Endothelial cell of umbilical vein (primary cell): ENCODE results near the gene SCN1B. TPM values are rescaled to one million over a fixed set of nuclear protein-coding genes. Genes with fewer than 3 reads are reported as not detected.

ENCODE experiments used
- BruUV-seq: library from RNA; stranded (reverse); fragments of 400-500 nt; replicated peaks from 2 replicates; lab custom pipeline; 2021; lab: Mats Ljungman, UMichigan
- CTCF ChIA-PET: fragments of 300-600, 350-600 bp; sonication (Branson Sonifier 250); formaldehyde crosslinking; loops from one replicate; lab custom pipeline; 2021; ENCODE audit warnings: antibody characterized with exemption, inconsistent platforms; lab: Charles Lee
- POLR2A ChIA-PET: fragments of 300-600, 350-600 bp; sonication (Branson Sonifier 250); formaldehyde crosslinking; loops from one replicate; lab custom pipeline; 2021; ENCODE audit warnings: antibody characterized with exemption, inconsistent platforms; lab: Charles Lee
- DNase-seq: peaks from one replicate; pipeline ENCODE4 v3.0.0-alpha.2; 2011; ENCODE audit warnings: low read depth, low spot score
- FAIRE-seq: peaks from 2 replicates; lab custom pipeline; 2011; peaks lifted over from hg19 to GRCh38; lab: Jason Lieb, UNC
- H2AFZ ChIP-seq: 2 replicates; pipeline ENCODE4 v1.6.0; 2012; ENCODE audit warnings: low read depth, low read length, control low read depth, inconsistent platforms
- H3K27ac ChIP-seq: 2 replicates; pipeline ENCODE4 v1.5.1; 2011; ENCODE audit warnings: low read depth, mild to moderate bottlenecking, control low read depth, low read length, moderate library complexity; ENCODE audit not compliant: insufficient read depth
- H3K27me3 ChIP-seq, 2 experiments: 2 replicates each; pipeline versions ENCODE4 v1.6.0 to v1.6.1; 2011; ENCODE audit warnings: low read length in 2 of 2, mixed read lengths in 1 of 2; ENCODE audit not compliant: control insufficient read depth in 2 of 2, insufficient read depth in 2 of 2
- H3K36me3 ChIP-seq, 2 experiments: 2 replicates in 1 of 2; 3 replicates in 1 of 2; pipeline ENCODE4 v1.5.1; 2011; ENCODE audit warnings: low read length in 2 of 2, mild to moderate bottlenecking in 1 of 2, moderate library complexity in 1 of 2; ENCODE audit not compliant: control insufficient read depth in 2 of 2, insufficient read depth in 2 of 2; ENCODE audit errors: extremely low read depth in 1 of 2
- H3K4me1 ChIP-seq: 3 replicates; pipeline ENCODE4 v1.5.1; 2011; ENCODE audit warnings: mild to moderate bottlenecking, low read length; ENCODE audit not compliant: control insufficient read depth, insufficient read depth; ENCODE audit errors: extremely low read depth
- H3K4me2 ChIP-seq: 2 replicates; pipeline ENCODE4 v1.6.1; 2011; ENCODE audit warnings: low read length, control low read depth, mixed read lengths; ENCODE audit not compliant: insufficient read depth
- H3K4me3 ChIP-seq, 3 experiments: fragments of 200-600 bp in 1 of 3; sonication (generic), shearing (Covaris generic) in 1 of 3; replicated peaks in 1 of 3; 2 replicates each; pipeline ENCODE4 v1.5.1; 2011 to 2016; ENCODE audit warnings: control low read depth in 3 of 3, low read length in 3 of 3, mild to moderate bottlenecking in 2 of 3, inconsistent platforms in 1 of 3, low read depth in 1 of 3, moderate library complexity in 1 of 3; ENCODE audit not compliant: insufficient read depth in 1 of 3
- H3K79me2 ChIP-seq: 2 replicates; pipeline ENCODE4 v1.6.0; 2012; ENCODE audit warnings: low read length, inconsistent platforms; ENCODE audit not compliant: control insufficient read depth, insufficient read depth
- H3K9ac ChIP-seq: replicated peaks from 2 replicates; pipeline ENCODE3; 2011; ENCODE audit warnings: low read length, control low read depth; ENCODE audit not compliant: insufficient read depth; ENCODE audit errors: extremely low read depth
- H3K9me1 ChIP-seq: replicated peaks from 3 replicates; pipeline ENCODE4 v1.6.0; 2011; ENCODE audit warnings: mild to moderate bottlenecking, low read length; ENCODE audit not compliant: control insufficient read depth, insufficient read depth; ENCODE audit errors: extremely low read depth
- H3K9me3 ChIP-seq: replicated peaks from 2 replicates; pipeline ENCODE4 v1.5.1; 2012; ENCODE audit warnings: low read length, inconsistent platforms; ENCODE audit not compliant: control insufficient read depth, insufficient read depth
- H4K20me1 ChIP-seq: replicated peaks from 2 replicates; pipeline ENCODE3; 2011; ENCODE audit warnings: mild to moderate bottlenecking, low read length; ENCODE audit not compliant: control insufficient read depth, insufficient read depth; ENCODE audit errors: extremely low read depth
- CTCF ChIP-seq, 2 donors: IDR thresholded peaks; 1 replicate in 1 of 2; 2 replicates in 1 of 2; pipeline ENCODE4 v1.5.1; 2011; ENCODE audit warnings: low read length in 2 of 2, mild to moderate bottlenecking in 2 of 2, moderate library complexity in 2 of 2, control low read depth in 1 of 2, inconsistent platforms in 1 of 2, low read depth in 1 of 2; ENCODE audit not compliant: insufficient read depth in 1 of 2; ENCODE audit errors: extremely low read depth in 1 of 2
- EZH2 ChIP-seq: IDR thresholded peaks from 2 replicates; pipeline ENCODE4 v1.6.1; 2012; ENCODE audit warnings: borderline replicate concordance, low read depth, mild to moderate bottlenecking, moderate library complexity, low read length, inconsistent platforms; ENCODE audit not compliant: severe bottlenecking
- FOS ChIP-seq: IDR thresholded peaks from 2 replicates; pipeline ENCODE4 v1.6.1; 2011; ENCODE audit warnings: mild to moderate bottlenecking, low read length, moderate library complexity, borderline replicate concordance; ENCODE audit not compliant: insufficient read depth
- GATA2 ChIP-seq: IDR thresholded peaks from 2 replicates; pipeline ENCODE4 v1.7.0; 2011; ENCODE audit warnings: low read depth, mild to moderate bottlenecking, moderate library complexity, mixed read lengths, low read length; ENCODE audit not compliant: insufficient read length, insufficient read depth
- JUN ChIP-seq: IDR thresholded peaks from 2 replicates; pipeline ENCODE4 v1.6.1; 2011; ENCODE audit warnings: borderline replicate concordance, low read depth; ENCODE audit not compliant: insufficient read length, insufficient read depth
- MAX ChIP-seq: IDR thresholded peaks from 2 replicates; pipeline ENCODE4 v1.6.1; 2011; ENCODE audit not compliant: insufficient read depth, insufficient read length
- MYC ChIP-seq: IDR thresholded peaks from one replicate; pipeline ENCODE4 v1.6.1; 2011; ENCODE audit warnings: mild to moderate bottlenecking, low read depth, low read length
- POLR2A ChIP-seq: IDR thresholded peaks from 2 replicates; pipeline ENCODE4 v1.6.1; 2012; ENCODE audit warnings: low read depth, mild to moderate bottlenecking, control low read depth, low read length
- POLR2AphosphoS5 ChIP-seq: IDR thresholded peaks from 2 replicates; pipeline ENCODE4 v1.6.1; 2012; ENCODE audit warnings: low read depth, mild to moderate bottlenecking, control low read depth, low read length, moderate library complexity; ENCODE audit not compliant: insufficient read depth
- dilution Hi-C: fragments of 300-500 bp; cut with MboI; formaldehyde crosslinking; loops from one replicate; pipeline ENCODE4 v1.15.0; 2019; ENCODE audit warnings: low sequenced_read_pairs; ENCODE audit not compliant: extremely low pct_ligation_motif_present
- intact Hi-C: fragments of 100-400 bp; cut with micrococcal nuclease; formaldehyde crosslinking; loops from one replicate; pipeline ENCODE4 v1.10.0; 2022
- polyA plus RNA-seq, 4 experiments: library from polyadenylated mRNA; depleted of rRNA in 3 of 4; stranded (reverse) in 3 of 4; unstranded in 1 of 4; fragments of >200 nt; gene quantifications; 2 replicates each; pipeline versions ENCODE4 v1.2.1 to v1.2.3, GENCODE V29; 2011 to 2012; ENCODE audit warnings: missing spikeins in 1 of 4
- total RNA-seq: library from RNA; stranded (reverse); gene quantifications from 2 replicates; pipeline ENCODE4 v1.2.3, GENCODE V29; 2021

SCN1B gene
- total and polyA plus RNA-seq, 2 donors (not counting 3 experiments of a cell fraction or from before 2014, with no cell fraction given), result 11.2 to 14.2 TPM

- Histone ChIP-seq H3K36me3 (no peaks in the 10 kb centered on the region), H3K4me1 (no peaks in the 10 kb centered on the region), H3K4me2 (no peak overlapping the region), H3K79me2 (no peaks in the 10 kb centered on the region), H4K20me1 (no peaks in the 10 kb centered on the region), H3K9ac (no peak overlapping the region), H3K27ac (no peak overlapping the region), H3K9me1 (no peaks in the 10 kb centered on the region), H2AFZ (no peak overlapping the region), H3K4me3 (no peak overlapping the region), H3K9me3 (no peaks in the 10 kb centered on the region), H3K27me3 (no peaks in the 10 kb centered on the region)
- DNase-seq (no peak), FAIRE-seq (no peak)
- ChIA-PET CTCF (interaction anchor here (1.5 kb wide), 1 partner anchor 19 kb away, joined by 5 read pairs; no protein-coding TSS in a partner anchor), POLR2A (no interaction called here)
- BruUV-seq, result no TSS peak
- intact Hi-C loops (no loop called here), dilution Hi-C loops (no loop called here)
- TF ChIP-seq GATA2, result no peak
- TF ChIP-seq MYC, result no peak
- TF ChIP-seq POLR2AphosphoS5, result no peak
- no peak for TF ChIP-seq EZH2
- TF ChIP-seq POLR2A, result no peak
- no peak for TF ChIP-seq MAX
- TF ChIP-seq CTCF (IDR thresholded peaks at IDR 0.05; ENCODE audit: extremely low read depth in 1 of 2, insufficient read depth in 1 of 2, low read depth in 1 of 2, low read length in 2 of 2), result no peak
- TF ChIP-seq JUN, result no peak
- TF ChIP-seq FOS, result no peak
Measured at GRCh38 chr19:35062942-35063341, 32.7 kb downstream of the SCN1B start.
